ENCODE data around the gene PEA15.

- TF ChIP-seq ARNTL (CRISPR knock-in tag; IDR thresholded peaks at IDR 0.05; ENCODE audit: borderline replicate concordance, low read depth) = no peak
- TF ChIP-seq ZNF70 (CRISPR knock-in tag; IDR thresholded peaks at IDR 0.05) = no peak
- TF ChIP-seq ZFP30 (CRISPR knock-in tag; IDR thresholded peaks at IDR 0.05) = no peak
- no peak for TF ChIP-seq TOX (CRISPR knock-in tag; IDR thresholded peaks at IDR 0.05; ENCODE audit: borderline replicate concordance)
- no peak for TF ChIP-seq SNAI2 (CRISPR knock-in tag; IDR thresholded peaks at IDR 0.05)
- no peak for TF ChIP-seq CREB5 (CRISPR knock-in tag; IDR thresholded peaks at IDR 0.05; ENCODE audit: low read depth)
- no peak for TF ChIP-seq PATZ1 (CRISPR knock-in tag; IDR thresholded peaks at IDR 0.05; ENCODE audit: borderline replicate concordance)
- TF ChIP-seq BACH2 (CRISPR knock-in tag; IDR thresholded peaks at IDR 0.05; ENCODE audit: borderline replicate concordance) = no peak
- TF ChIP-seq RARB (CRISPR knock-in tag; IDR thresholded peaks at IDR 0.05) = no peak
- TF ChIP-seq CSDC2 (CRISPR knock-in tag; IDR thresholded peaks at IDR 0.05) = no peak
- TF ChIP-seq CSRNP3 (CRISPR knock-in tag; IDR thresholded peaks at IDR 0.05) = no peak
These were observed 42.3 kb upstream of the PEA15 start for GRCh38 chr1:160162931-160163330.
